ENCODE measurements around the gene IFNAR2.

DNA sequence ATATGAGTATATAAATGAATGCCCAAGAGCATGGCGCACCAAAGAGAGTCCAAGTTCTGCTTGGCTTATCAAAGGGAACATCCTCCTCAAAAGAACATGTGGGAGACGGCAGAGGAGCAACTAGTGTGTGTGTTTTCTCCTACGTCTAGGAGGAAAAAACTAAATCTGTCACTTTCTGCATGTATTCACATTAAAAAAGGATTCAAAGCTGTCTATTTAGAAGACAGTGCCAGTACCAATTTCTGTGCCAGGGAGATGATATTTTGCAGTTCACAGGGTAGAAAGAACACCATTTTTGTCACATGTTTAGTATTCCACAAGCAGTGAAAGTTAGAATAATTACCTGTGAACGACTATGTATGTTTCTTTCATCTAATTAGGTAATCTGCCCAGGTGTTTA is 42.5 kb upstream of the IFNAR2 start:
- TF ChIP-seq POLR2A (IDR thresholded peaks at IDR 0.05) (no peak), POLR2AphosphoS5 (IDR thresholded peaks at IDR 0.05) (no peak)

All from spleen (tissue), 3 donors.